HG02678 (cell line): ENCODE results near the gene MEF2A.

Experiments used
- ATAC-seq: cut with Tn5 transposase; IDR thresholded peaks from one replicate; pipeline ENCODE4 v1.9.1; 2021; ENCODE audit warnings: mild to moderate bottlenecking, moderate library complexity; ENCODE audit not compliant: unreplicated experiment

Gene MEF2A

GRCh38 chr15:99752556-99752955, 186.8 kb downstream of the MEF2A start:
- ATAC-seq = no peak

GRCh38 chr15:99753066-99753465, 187.3 kb downstream of the MEF2A start:
- ATAC-seq = no peak

GRCh38 chr15:99755692-99756409, 190.1 kb downstream of the MEF2A start:
- ATAC-seq = peak; percentile 94

- no peak for ATAC-seq
These were observed 196.5 kb downstream of the MEF2A start for GRCh38 chr15:99762288-99762687.

- ATAC-seq = no peak
These were observed 198.0 kb downstream of the MEF2A start for GRCh38 chr15:99763827-99764226.

GRCh38 chr15:99764522-99764921, 198.7 kb downstream of the MEF2A start:
- ATAC-seq = no peak
